Colonic mucosa (tissue), 4 donors: ENCODE measurements around the gene MLLT3. TPM values are rescaled to one million over a fixed set of nuclear protein-coding genes. Genes with fewer than 3 reads are reported as not detected.
A peak's percentile ranks its signal among the peaks of the same experiment; 100 is the strongest.

Source experiments
- DNase-seq: peaks from one replicate; pipeline ENCODE4 v3.0.0-alpha.2; 2020
- H3K27ac ChIP-seq: fragments of 200-600 bp; one replicate; pipeline ENCODE4 v1.8.0; 2021
- H3K27me3 ChIP-seq: fragments of 200-600 bp; one replicate; pipeline ENCODE4 v1.8.0; 2021
- H3K36me3 ChIP-seq: fragments of 200-600 bp; one replicate; pipeline ENCODE4 v1.8.0; 2021
- H3K4me1 ChIP-seq: fragments of 200-600 bp; one replicate; pipeline ENCODE4 v1.8.0; 2021; ENCODE audit warnings: mild to moderate bottlenecking
- H3K4me3 ChIP-seq: fragments of 200-600 bp; one replicate; pipeline ENCODE4 v1.8.0; 2021
- H3K9ac ChIP-seq, 2 donors: one replicate each; pipeline ENCODE4 v1.7.0; 2013; ENCODE audit warnings: control low read depth in 2 of 2, low read depth in 2 of 2, low read length in 2 of 2
- H3K9me3 ChIP-seq: fragments of 200-600 bp; one replicate; pipeline ENCODE4 v1.8.0; 2021
- CTCF ChIP-seq: fragments of 200-600 bp; IDR thresholded peaks from one replicate; pipeline ENCODE4 v1.8.0; 2022; ENCODE audit warnings: antibody characterized with exemption, mild to moderate bottlenecking
- intact Hi-C: fragments of 100-400 bp; cut with DNase I; formaldehyde crosslinking; loops from one replicate; pipeline ENCODE4 v1.14.1; 2022
- total RNA-seq, 2 donors: library from RNA; stranded (reverse); fragmentation: NEBNext Ultra II Directional in 1 of 2; extraction: Animal tissue kit (Norgen Biotek cat#: 25700) in 1 of 2; gene quantifications; one replicate each; pipeline ENCODE4 v1.2.1, GENCODE V29; 2021
- donor health status: healthy.
- donor health status: DM: no; HTN: no; CAD: no.
- donor health status: DM: no; HTN: no; CAD: no.

MLLT3 gene
- total RNA-seq, 2 donors from 2014 or later, result 44.6 to 65.2 TPM

- H3K4me1 ChIP-seq, result no peaks in the 10 kb centered on the region
- H3K36me3 ChIP-seq, result no peaks in the 10 kb centered on the region
- intact Hi-C loops, result loop anchor here (5.0 to 10.0 kb wide), 2 partner anchors 260 to 317 kb away; no protein-coding TSS in a partner anchor
- H3K4me3 ChIP-seq, result no peak overlapping the region
- no peaks in the 10 kb centered on the region for H3K27me3 ChIP-seq
- no peak overlapping the region for H3K27ac ChIP-seq
- DNase-seq, result no peak
- no peaks in the 10 kb centered on the region for H3K9me3 ChIP-seq
- TF ChIP-seq CTCF, result peak; percentile 2
- H3K9ac ChIP-seq, result peak overlapping the region in 1 of 2 donors; percentile 7
Measured at GRCh38 chr9:20625003-20625349, 2.7 kb upstream of the MLLT3 start.

- intact Hi-C loops, result loop anchor here (5.0 to 10.0 kb wide), 4 partner anchors 58 to 318 kb away; partner anchors contain the start of gene FOCAD
- Histone ChIP-seq H3K9me3 (no peaks in the 10 kb centered on the region), H3K27ac (peak overlapping the region; percentile 93), H3K4me1 (peaks cover 5% of the 10 kb centered on the region), H3K4me3 (peak overlapping the region; percentile 76), H3K27me3 (no peaks in the 10 kb centered on the region), H3K36me3 (no peaks in the 10 kb centered on the region), H3K9ac (peak overlapping the region; percentile 38 to 84)
- peak; percentile 75 for DNase-seq
- peak; percentile 53 for TF ChIP-seq CTCF
Measured at GRCh38 chr9:20624201-20625002, 2.1 kb upstream of the MLLT3 start.

GRCh38 chr9:20623748-20624124 is 1.4 kb upstream of the MLLT3 start:
- Histone ChIP-seq H3K27me3 (no peaks in the 10 kb centered on the region), H3K9ac (peak overlapping the region; percentile 38 to 84), H3K4me3 (peak overlapping the region; percentile 76), H3K36me3 (no peaks in the 10 kb centered on the region), H3K27ac (peak overlapping the region; percentile 93), H3K4me1 (peaks cover 5% of the 10 kb centered on the region), H3K9me3 (no peaks in the 10 kb centered on the region)
- intact Hi-C loops, result loop anchor here (5.0 to 10.0 kb wide), 3 partner anchors 59 to 266 kb away; partner anchors contain the start of gene FOCAD
- no peak for DNase-seq
- no peak for TF ChIP-seq CTCF

- no peaks in the 10 kb centered on the region for H3K36me3 ChIP-seq
- no peaks in the 10 kb centered on the region for H3K9me3 ChIP-seq
- peak; percentile 69 for DNase-seq
- peak overlapping the region; percentile 38 to 84 for H3K9ac ChIP-seq
- H3K27me3 ChIP-seq, result no peaks in the 10 kb centered on the region
- H3K4me1 ChIP-seq, result peaks cover 5% of the 10 kb centered on the region
- peak overlapping the region; percentile 93 for H3K27ac ChIP-seq
- intact Hi-C loops, result loop anchor here (5.0 to 10.0 kb wide), 3 partner anchors 59 to 266 kb away; partner anchors contain the start of gene FOCAD
- no peak for TF ChIP-seq CTCF
- H3K4me3 ChIP-seq, result peak overlapping the region; percentile 76
Measured at GRCh38 chr9:20623021-20623747, 885 bp upstream of the MLLT3 start.

- Histone ChIP-seq H3K9me3 (no peaks in the 10 kb centered on the region), H3K9ac (peak overlapping the region; percentile 67 to 92), H3K4me3 (peak overlapping the region; percentile 76), H3K27ac (peak overlapping the region; percentile 93), H3K27me3 (no peaks in the 10 kb centered on the region), H3K36me3 (no peaks in the 10 kb centered on the region), H3K4me1 (peaks cover 5% of the 10 kb centered on the region)
- intact Hi-C loops, result loop anchor here (5.0 to 10.0 kb wide), 3 partner anchors 61 to 264 kb away; partner anchors contain the start of gene FOCAD
- TF ChIP-seq CTCF, result no peak
- DNase-seq, result peak; percentile 83
Measured at GRCh38 chr9:20621471-20622329, 599 bp downstream of the MLLT3 start.
